ENCODE data around the gene STXBP6. TPM values are rescaled to one million over a fixed set of nuclear protein-coding genes. Genes with fewer than 3 reads are reported as not detected.

Gene STXBP6
- total RNA-seq, 1 donor from 2014 or later, result 1.7 TPM

DNA sequence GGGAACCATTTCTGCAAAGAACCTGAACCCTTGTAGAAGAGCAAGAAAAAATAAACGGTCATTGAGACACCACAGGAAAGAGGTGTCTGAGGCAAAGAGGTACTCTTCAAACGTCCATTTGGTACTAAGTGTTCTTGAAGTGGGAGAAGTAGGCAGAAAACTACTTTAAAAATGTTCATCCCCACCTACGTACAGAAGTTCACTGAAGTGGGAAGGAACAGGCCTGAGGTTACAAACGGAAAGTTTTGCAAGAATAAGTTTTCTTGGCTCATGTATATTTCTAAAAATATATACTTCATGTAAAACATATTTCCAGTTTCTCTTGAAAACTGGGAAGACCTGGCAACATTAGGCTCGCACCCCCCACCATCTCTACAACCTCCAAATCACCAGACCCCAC lies 61.2 kb downstream of the STXBP6 start:
- Mint-ChIP-seq H3K4me1 (ENCODE audit: low read depth) (peaks cover 14% of the 10 kb centered on the region), H3K27ac (ENCODE audit: unreplicated experiment) (no peak overlapping the region), H3K27me3 (ENCODE audit: low read depth) (peaks cover 2% of the 10 kb centered on the region), H3K9me3 (ENCODE audit: low read depth) (no peaks in the 10 kb centered on the region), H3K4me3 (ENCODE audit: unreplicated experiment) (no peak overlapping the region), H3K36me3 (ENCODE audit: low read depth) (no peaks in the 10 kb centered on the region)
- TF ChIP-seq, protein P1, sequence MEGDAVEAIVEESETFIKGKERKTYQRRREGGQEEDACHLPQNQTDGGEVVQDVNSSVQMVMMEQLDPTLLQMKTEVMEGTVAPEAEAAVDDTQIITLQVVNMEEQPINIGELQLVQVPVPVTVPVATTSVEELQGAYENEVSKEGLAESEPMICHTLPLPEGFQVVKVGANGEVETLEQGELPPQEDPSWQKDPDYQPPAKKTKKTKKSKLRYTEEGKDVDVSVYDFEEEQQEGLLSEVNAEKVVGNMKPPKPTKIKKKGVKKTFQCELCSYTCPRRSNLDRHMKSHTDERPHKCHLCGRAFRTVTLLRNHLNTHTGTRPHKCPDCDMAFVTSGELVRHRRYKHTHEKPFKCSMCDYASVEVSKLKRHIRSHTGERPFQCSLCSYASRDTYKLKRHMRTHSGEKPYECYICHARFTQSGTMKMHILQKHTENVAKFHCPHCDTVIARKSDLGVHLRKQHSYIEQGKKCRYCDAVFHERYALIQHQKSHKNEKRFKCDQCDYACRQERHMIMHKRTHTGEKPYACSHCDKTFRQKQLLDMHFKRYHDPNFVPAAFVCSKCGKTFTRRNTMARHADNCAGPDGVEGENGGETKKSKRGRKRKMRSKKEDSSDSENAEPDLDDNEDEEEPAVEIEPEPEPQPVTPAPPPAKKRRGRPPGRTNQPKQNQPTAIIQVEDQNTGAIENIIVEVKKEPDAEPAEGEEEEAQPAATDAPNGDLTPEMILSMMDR (IDR thresholded peaks at IDR 0.05), result no peak
- DNase-seq (ENCODE audit: low spot score), result no peak

DNA sequence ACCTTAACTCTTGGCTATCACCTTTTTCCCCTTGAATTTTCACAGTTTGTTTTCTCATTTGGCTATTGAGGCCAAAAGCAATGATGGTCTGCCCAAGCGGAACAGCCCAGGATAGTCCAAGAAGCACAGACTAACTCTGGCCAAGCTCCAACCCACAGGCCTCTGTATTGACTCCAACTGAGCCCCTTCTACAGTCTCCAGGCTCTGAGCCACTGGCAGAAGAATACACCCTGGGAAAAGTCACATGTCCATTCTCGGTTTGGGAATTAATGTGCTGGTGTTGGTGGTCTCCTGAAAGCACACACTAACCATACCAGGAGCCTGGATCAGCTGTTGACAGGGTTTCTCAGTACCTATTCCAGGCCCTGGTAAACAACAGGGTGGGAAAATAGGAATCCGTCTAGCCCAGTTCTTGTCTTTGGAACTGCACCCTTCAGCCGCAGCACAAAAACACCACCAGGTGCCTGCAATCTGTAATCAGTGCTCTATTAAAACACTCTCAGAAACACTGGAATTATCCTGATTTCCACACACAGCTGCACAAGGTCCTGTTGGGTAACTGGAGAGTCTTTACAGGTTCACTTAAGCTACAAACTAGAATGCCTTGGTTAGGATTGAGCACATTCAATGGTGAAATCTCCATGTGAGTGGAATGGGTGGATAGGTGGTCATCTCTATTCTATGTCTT lies 63.6 kb downstream of the STXBP6 start:
- Mint-ChIP-seq H3K27me3 (ENCODE audit: low read depth) (peaks cover 2% of the 10 kb centered on the region), H3K4me3 (ENCODE audit: unreplicated experiment) (no peak overlapping the region), H3K9me3 (ENCODE audit: low read depth) (no peaks in the 10 kb centered on the region), H3K4me1 (ENCODE audit: low read depth) (peaks cover 33% of the 10 kb centered on the region), H3K27ac (ENCODE audit: unreplicated experiment) (no peak overlapping the region), H3K36me3 (ENCODE audit: low read depth) (no peaks in the 10 kb centered on the region)
- TF ChIP-seq, protein P1 (IDR thresholded peaks at IDR 0.05), result no peak
- DNase-seq (ENCODE audit: low spot score), result no peak

DNA sequence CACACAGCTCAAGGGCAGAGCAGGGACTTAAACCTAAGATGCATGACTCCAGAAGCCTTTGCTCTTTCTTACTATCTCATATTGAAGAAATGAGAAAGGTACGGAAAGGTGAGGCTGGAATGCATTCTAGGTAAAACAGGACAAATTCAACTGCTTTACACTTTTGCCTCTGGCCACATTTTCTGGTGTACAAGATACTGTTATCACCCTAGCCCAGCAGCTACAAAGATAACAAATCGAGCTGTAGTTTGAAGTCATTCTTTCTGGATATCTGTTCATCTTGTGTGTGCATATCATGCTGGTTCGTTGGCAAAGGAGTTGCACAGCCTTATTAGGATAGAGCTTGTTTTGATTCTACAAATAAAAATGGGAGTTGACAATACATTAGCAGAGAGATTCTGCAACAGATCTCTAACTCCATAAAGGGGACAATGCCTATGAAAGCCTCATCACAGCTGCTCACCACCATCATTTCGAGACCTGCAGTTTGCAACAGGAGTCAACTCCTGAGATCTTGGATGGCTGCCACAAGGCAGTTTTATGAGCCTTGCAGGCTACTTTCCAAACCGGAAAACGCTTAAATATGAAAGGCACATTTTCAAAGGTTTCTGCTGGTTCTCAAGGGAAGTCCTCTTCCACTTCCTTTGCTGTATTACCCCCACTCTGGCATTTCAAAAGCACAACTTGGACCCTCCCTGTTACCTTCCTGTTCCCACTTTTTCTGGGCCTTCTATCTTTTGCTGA lies 64.9 kb downstream of the STXBP6 start:
- no peak for DNase-seq (ENCODE audit: low spot score)
- H3K4me1 Mint-ChIP-seq (ENCODE audit: low read depth), result peaks cover 33% of the 10 kb centered on the region
- H3K9me3 Mint-ChIP-seq (ENCODE audit: low read depth), result no peaks in the 10 kb centered on the region
- H3K36me3 Mint-ChIP-seq (ENCODE audit: low read depth), result no peaks in the 10 kb centered on the region
- peaks cover 2% of the 10 kb centered on the region for H3K27me3 Mint-ChIP-seq (ENCODE audit: low read depth)
- TF ChIP-seq, protein P1 (IDR thresholded peaks at IDR 0.05), result no peak
- H3K27ac Mint-ChIP-seq (ENCODE audit: unreplicated experiment), result no peak overlapping the region
- H3K4me3 Mint-ChIP-seq (ENCODE audit: unreplicated experiment), result no peak overlapping the region

DNA sequence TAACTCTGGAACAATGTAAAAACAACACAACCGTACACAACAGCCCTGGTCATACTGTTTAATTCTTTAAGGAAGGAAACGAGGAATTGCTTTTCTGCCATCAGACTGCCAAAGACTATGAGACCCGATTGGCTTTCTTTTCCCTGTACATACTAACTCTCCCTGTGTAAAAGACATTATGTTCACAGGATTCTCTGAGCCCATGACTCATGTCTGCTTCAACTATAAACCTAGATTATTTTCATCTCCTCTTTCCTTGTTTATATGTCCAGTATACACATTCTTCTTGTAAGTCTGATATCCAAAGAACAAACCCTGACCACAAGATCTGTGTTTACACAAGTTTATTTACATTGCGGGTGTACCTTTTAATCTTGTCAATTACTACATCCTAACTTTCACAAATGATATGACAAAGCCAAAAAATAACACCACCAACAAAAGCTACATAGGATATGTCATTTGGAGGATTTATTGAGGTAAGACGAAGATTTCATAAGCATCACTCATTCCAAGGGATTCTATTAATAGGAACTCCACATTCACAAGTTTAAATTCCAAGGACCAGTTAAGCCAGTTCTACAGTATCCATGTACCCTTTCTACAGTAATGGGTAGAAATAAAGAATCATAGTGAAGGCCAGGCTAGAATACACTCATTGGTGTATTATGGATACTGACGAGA lies 67.3 kb downstream of the STXBP6 start:
- peaks cover 3% of the 10 kb centered on the region for H3K9me3 Mint-ChIP-seq (ENCODE audit: low read depth)
- peaks cover 2% of the 10 kb centered on the region for H3K36me3 Mint-ChIP-seq (ENCODE audit: low read depth)
- H3K27ac Mint-ChIP-seq (ENCODE audit: unreplicated experiment), result peak overlapping the region; percentile 18
- TF ChIP-seq, protein P1 (IDR thresholded peaks at IDR 0.05), result no peak
- H3K4me1 Mint-ChIP-seq (ENCODE audit: low read depth), result peaks cover 25% of the 10 kb centered on the region
- no peak overlapping the region for H3K4me3 Mint-ChIP-seq (ENCODE audit: unreplicated experiment)
- H3K27me3 Mint-ChIP-seq (ENCODE audit: low read depth), result peaks cover 6% of the 10 kb centered on the region
- DNase-seq (ENCODE audit: low spot score), result no peak

DNA sequence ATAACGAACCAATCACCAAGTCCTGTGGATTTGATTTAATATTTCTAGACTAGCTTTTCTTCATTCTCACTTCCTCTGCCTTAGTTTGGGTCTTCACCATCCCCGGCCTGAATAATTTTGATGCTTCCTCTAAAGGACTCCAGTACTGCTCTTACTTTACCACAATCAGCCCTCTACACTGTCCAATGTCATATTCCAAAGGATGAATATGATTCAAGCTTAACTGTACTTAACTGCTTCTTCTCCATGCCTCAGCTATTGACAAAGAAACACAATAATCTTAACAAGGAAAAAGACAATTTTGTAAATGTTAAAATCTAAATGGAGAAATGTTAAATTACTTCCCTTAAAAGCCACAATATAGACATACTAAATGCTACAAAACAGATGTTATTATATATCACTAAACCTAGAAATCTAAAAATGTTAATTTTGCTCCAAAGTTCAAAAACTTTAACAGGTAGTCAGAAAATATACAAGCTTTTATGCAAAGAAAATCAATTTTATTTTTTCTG lies 70.2 kb downstream of the STXBP6 start:
- Mint-ChIP-seq H3K4me3 (ENCODE audit: unreplicated experiment) (no peak overlapping the region), H3K27me3 (ENCODE audit: low read depth) (peaks cover 5% of the 10 kb centered on the region), H3K9me3 (ENCODE audit: low read depth) (peaks cover 3% of the 10 kb centered on the region), H3K4me1 (ENCODE audit: low read depth) (peaks cover 27% of the 10 kb centered on the region), H3K36me3 (ENCODE audit: low read depth) (peaks cover 2% of the 10 kb centered on the region), H3K27ac (ENCODE audit: unreplicated experiment) (no peak overlapping the region)
- no peak for DNase-seq (ENCODE audit: low spot score)
- TF ChIP-seq, protein P1 (IDR thresholded peaks at IDR 0.05), result no peak
